HG03066 (cell line): ENCODE measurements around the gene KLHL41.
"Not testable (repeated sequence)": the region's sequence is repeated elsewhere in the genome, so short reads cannot be mapped to it uniquely, and the experiment has no call there.

ENCODE experiments used
- ATAC-seq: cut with Tn5 transposase; IDR thresholded peaks from one replicate; pipeline ENCODE4 v1.9.1; 2021; ENCODE audit warnings: low read depth; ENCODE audit not compliant: unreplicated experiment

Gene KLHL41

GRCh38 chr2:169570752-169571151 lies 61.2 kb downstream of the KLHL41 start:
- not testable (repeated sequence) for ATAC-seq

DNA sequence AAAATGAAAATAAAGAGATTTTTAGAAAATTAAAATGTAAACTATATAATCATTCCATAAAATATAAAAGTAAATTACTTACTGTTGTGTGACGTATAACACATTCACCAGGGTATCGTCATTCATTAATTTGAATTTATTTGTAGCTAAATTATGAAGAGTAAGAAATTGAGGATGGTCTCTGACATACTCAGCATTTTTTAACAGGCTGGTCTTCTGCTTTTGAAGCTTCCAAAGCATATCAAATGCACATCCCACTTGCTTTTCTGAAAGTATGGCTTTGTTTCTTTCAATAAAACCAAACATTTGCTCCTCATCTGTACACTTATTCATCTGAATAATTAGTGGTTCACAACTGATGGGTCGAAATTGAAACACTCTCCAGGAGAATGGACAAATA lies 62.1 kb downstream of the KLHL41 start:
- no peak for ATAC-seq

DNA sequence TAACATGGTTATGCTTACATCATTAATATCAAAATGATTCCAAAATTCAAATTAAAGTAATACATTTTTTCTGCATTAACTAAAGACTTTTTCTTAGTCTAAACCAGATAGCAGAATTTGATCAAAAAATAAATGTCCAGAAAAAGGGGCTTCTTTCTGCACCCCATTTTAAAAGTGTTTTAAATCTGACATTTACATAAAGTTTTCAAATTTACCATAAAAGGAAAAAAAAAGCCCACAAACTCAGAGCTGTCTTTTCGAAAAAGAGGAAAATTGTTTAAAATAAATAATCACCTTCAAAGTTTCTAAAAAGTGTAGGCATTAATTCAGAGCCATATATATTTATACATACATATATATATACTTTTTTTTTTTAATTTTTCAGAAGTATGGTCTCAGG lies 62.7 kb downstream of the KLHL41 start:
- ATAC-seq = no peak

- no peak for ATAC-seq
These were observed 63.3 kb downstream of the KLHL41 start for GRCh38 chr2:169572821-169573159.

DNA sequence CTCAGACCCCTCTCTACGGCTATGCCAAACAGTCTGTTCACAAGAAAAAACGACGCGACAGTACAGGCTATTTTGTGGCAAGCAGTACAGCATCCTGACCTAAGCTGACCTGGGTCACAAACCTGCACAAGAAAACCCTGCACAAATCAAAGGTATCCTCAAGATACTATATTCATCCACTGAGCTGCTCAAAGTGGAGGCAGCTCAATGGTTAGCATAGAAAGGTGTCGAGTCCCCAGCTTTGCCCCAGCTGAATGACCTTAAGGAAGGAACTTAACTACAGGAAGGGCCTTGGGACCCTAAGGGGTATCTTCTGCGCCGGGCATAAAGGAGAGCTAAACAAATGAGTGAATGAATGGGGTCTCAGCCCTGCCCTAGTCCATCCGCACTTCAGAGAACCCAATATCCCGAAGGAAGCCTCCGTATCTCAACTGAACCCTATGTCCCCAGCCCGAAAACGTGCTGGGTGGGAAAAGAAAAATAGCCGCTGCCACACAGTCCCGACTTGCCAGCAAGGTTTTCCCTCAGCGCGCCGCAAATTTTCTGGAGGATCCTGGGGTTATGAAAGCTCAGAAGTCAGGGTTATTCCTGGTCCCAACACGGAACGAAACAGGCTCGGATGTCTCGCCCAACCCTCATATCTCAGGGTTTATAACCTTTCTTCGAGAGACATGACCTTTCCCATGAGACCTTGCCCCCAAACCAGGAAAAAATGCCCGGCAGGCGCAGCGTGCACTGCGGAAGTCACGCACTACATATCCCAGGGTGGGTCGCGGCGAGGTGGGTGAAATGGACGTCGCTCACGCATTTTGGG lies 63.9 kb downstream of the KLHL41 start, which contains the start of gene FASTKD1:
TSS of gene FASTKD1 (minus strand) at position 706 of the 814 bp plus-strand sequence. CDS start 1,836 bp downstream, outside the sequence.
- ATAC-seq = peak; percentile 97

- ATAC-seq = no peak
These were observed 64.4 kb downstream of the KLHL41 start for GRCh38 chr2:169573974-169574299.

DNA sequence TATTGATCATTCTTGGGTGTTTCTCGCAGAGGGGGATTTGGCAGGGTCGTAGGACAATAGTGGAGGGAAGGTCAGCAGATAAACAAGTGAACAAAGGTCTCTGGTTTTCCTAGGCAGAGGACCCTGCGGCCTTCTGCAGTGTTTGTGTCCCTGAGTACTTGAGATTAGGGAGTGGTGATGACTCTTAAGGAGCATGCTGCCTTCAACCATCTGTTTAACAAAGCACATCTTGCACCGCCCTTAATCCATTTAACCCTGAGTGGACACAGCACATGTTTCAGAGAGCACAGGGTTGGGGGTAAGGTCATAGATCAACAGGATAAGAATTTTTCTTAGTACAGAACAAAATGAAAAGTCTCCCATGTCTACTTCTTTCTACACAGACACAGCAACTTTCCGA lies 65.0 kb downstream of the KLHL41 start:
- ATAC-seq = not testable (repeated sequence)

DNA sequence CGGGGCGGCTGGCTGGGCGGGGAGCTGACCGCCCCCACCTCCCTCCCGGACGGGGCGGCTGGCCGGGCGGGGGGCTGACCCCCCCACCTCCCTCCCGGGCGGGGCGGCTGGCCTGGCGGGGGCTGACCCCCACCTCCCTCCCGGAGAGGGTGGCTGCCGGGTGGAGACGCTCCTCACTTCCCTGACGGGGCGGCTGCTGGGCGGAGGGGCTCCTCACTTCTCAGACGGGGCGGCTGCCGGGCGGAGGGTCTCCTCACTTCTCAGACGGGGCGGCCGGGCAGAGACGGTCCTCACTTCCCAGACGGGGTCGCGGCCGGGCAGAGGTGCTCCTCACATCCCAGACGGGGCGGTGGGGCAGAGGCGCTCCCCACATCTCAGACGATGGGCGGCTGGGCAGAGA lies 65.8 kb downstream of the KLHL41 start:
- ATAC-seq = not testable (repeated sequence)
